SH-SY5Y (cell line): ENCODE measurements around the gene KY.

Experiments used
- GATA2 ChIP-seq: IDR thresholded peaks from 2 replicates; pipeline ENCODE4 v1.6.1; 2011; ENCODE audit warnings: mild to moderate bottlenecking, low read depth, low read length
- GATA3 ChIP-seq: IDR thresholded peaks from 2 replicates; pipeline ENCODE4 v1.6.1; 2011; ENCODE audit warnings: low read depth, mild to moderate bottlenecking, low read length, moderate library complexity

DNA sequence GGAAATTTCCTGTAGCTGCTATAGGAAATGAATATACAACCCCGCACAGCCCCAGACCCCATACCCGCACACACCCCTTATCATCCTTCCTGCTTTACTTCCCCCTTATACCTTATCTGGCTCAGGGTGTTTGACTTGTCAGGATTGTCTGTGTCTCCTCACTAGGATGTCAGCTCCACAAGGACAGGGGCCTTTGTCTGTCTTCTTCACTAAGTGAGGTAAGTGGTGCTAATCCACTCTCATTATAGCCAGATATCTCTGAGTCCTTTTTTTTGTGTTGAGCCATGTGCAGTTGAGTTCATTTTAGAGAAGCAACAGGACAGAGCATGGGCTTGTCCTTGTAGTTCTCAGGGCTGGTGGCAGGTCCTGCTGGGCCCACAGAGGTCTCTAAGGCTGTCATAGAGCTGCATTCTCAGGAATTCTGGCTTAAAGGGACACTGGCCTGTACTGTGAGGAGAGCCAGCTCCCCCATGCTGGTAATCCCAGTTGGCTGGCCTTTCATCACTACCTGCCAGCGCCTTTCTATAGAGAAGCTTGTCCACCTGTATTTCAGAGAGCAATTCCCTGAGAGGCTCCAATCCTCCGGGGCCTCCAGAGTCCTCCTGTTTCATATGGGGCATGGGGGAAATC is 9.0 kb downstream of the KY start:
- TF ChIP-seq GATA2: no peak
- TF ChIP-seq GATA3: no peak
